Measurements from ENCODE around the gene EGFR. TPM values are rescaled to one million over a fixed set of nuclear protein-coding genes. Genes with fewer than 3 reads are reported as not detected.

The EGFR gene
- 10 to 100 TPM; 31.1 to 57.6 TPM for total RNA-seq
- polyA plus RNA-seq (ENCODE audit: insufficient read length in 2 of 2), result 10 to 100 TPM; 24.1 to 28.7 TPM
- long read RNA-seq, donor 1, full-length matches to known transcripts, result 3 of 8 reads
- long read RNA-seq, donor 1, partial matches to known transcripts, result 5 of 8 reads
- long read RNA-seq, donor 1, other reads (novel, unspliced or antisense), result 0 of 8 reads
- long read RNA-seq, donor 2, full-length matches to known transcripts, result 3 of 3 reads
- long read RNA-seq, donor 2, partial matches to known transcripts, result 0 of 3 reads
- long read RNA-seq, donor 2, other reads (novel, unspliced or antisense), result 0 of 3 reads
- long read RNA-seq, donor 3, full-length matches to known transcripts, result 1 of 1 reads
- long read RNA-seq, donor 3, partial matches to known transcripts, result 0 of 1 reads
- long read RNA-seq, donor 3, other reads (novel, unspliced or antisense), result 0 of 1 reads
- long read RNA-seq, donor 4, full-length matches to known transcripts, result 2 of 9 reads
- long read RNA-seq, donor 4, partial matches to known transcripts, result 7 of 9 reads
- long read RNA-seq, donor 4, other reads (novel, unspliced or antisense), result 0 of 9 reads

GRCh38 chr7:55018361-55019190, at the start of gene EGFR:
Gene EGFR, plus strand, starts transcription at chr7:55019017. Its CDS starts 261 bp downstream, at chr7:55019278.
- 3% methylated on average over 80 of the region's 80 CpGs for WGBS (ENCODE audit: insufficient coverage)
- Histone ChIP-seq H3K4me1 (ENCODE audit: control insufficient read depth, insufficient read depth, low read length) (peaks cover 29% of the 10 kb centered on the region), H3K4me3 (ENCODE audit: low read depth, low read length) (peak within 1 kb of the TSS; percentile 59), H3K27me3 (ENCODE audit: control insufficient read depth, insufficient read depth, low read length) (peaks cover 13% of the 10 kb centered on the region), H3K9me3 (ENCODE audit: control insufficient read depth, insufficient read depth, low read length) (no peaks in the 10 kb centered on the region), H3K36me3 (ENCODE audit: control insufficient read depth, insufficient read depth, low read length) (no peaks in the 10 kb centered on the region), H3K27ac (ENCODE audit: low read depth, low read length) (peak within 1 kb of the TSS; percentile 35)
- DNase-seq (ENCODE audit: low read depth in 4 of 6, low spot score in 6 of 6), result peak in 5 of 6 donors; percentile 35 to 87 (median 51)

GRCh38 chr7:54969208-54969967, 49.4 kb upstream of the EGFR start:
- WGBS (ENCODE audit: insufficient coverage), result 78% methylated on average over 4 of the region's 13 CpGs
- Histone ChIP-seq H3K4me3 (ENCODE audit: low read depth, low read length) (no peak overlapping the region), H3K9me3 (ENCODE audit: control insufficient read depth, insufficient read depth, low read length) (no peaks in the 10 kb centered on the region), H3K27ac (ENCODE audit: low read depth, low read length) (no peak overlapping the region), H3K36me3 (ENCODE audit: control insufficient read depth, insufficient read depth, low read length) (no peaks in the 10 kb centered on the region), H3K4me1 (ENCODE audit: control insufficient read depth, insufficient read depth, low read length) (no peaks in the 10 kb centered on the region), H3K27me3 (ENCODE audit: control insufficient read depth, insufficient read depth, low read length) (no peaks in the 10 kb centered on the region)
- DNase-seq (ENCODE audit: low read depth in 4 of 6, low spot score in 6 of 6), result no peak

GRCh38 chr7:54972733-54973294, 46.0 kb upstream of the EGFR start:
- H3K9me3 ChIP-seq (ENCODE audit: control insufficient read depth, insufficient read depth, low read length), result no peaks in the 10 kb centered on the region
- H3K36me3 ChIP-seq (ENCODE audit: control insufficient read depth, insufficient read depth, low read length), result no peaks in the 10 kb centered on the region
- H3K4me3 ChIP-seq (ENCODE audit: low read depth, low read length), result no peak overlapping the region
- H3K27me3 ChIP-seq (ENCODE audit: control insufficient read depth, insufficient read depth, low read length), result no peaks in the 10 kb centered on the region
- no peaks in the 10 kb centered on the region for H3K4me1 ChIP-seq (ENCODE audit: control insufficient read depth, insufficient read depth, low read length)
- DNase-seq (ENCODE audit: low read depth in 4 of 6, low spot score in 6 of 6), result no peak
- no peak overlapping the region for H3K27ac ChIP-seq (ENCODE audit: low read depth, low read length)
- no CpG with 5 or more reads among the region's 2 CpGs for WGBS (ENCODE audit: insufficient coverage)

GRCh38 chr7:54978364-54979116, 40.3 kb upstream of the EGFR start:
- H3K4me1 ChIP-seq (ENCODE audit: control insufficient read depth, insufficient read depth, low read length), result no peaks in the 10 kb centered on the region
- DNase-seq (ENCODE audit: low read depth in 4 of 6, low spot score in 6 of 6), result no peak
- H3K4me3 ChIP-seq (ENCODE audit: low read depth, low read length), result no peak overlapping the region
- H3K27me3 ChIP-seq (ENCODE audit: control insufficient read depth, insufficient read depth, low read length), result no peaks in the 10 kb centered on the region
- WGBS (ENCODE audit: insufficient coverage), result 70% methylated on average over 8 of the region's 9 CpGs
- H3K9me3 ChIP-seq (ENCODE audit: control insufficient read depth, insufficient read depth, low read length), result no peaks in the 10 kb centered on the region
- no peaks in the 10 kb centered on the region for H3K36me3 ChIP-seq (ENCODE audit: control insufficient read depth, insufficient read depth, low read length)
- no peak overlapping the region for H3K27ac ChIP-seq (ENCODE audit: low read depth, low read length)

- Histone ChIP-seq H3K36me3 (ENCODE audit: control insufficient read depth, insufficient read depth, low read length) (no peaks in the 10 kb centered on the region), H3K4me1 (ENCODE audit: control insufficient read depth, insufficient read depth, low read length) (no peaks in the 10 kb centered on the region), H3K9me3 (ENCODE audit: control insufficient read depth, insufficient read depth, low read length) (no peaks in the 10 kb centered on the region), H3K4me3 (ENCODE audit: low read depth, low read length) (no peak overlapping the region), H3K27ac (ENCODE audit: low read depth, low read length) (no peak overlapping the region), H3K27me3 (ENCODE audit: control insufficient read depth, insufficient read depth, low read length) (no peaks in the 10 kb centered on the region)
- DNase-seq (ENCODE audit: low read depth in 4 of 6, low spot score in 6 of 6), result no peak
- 87% methylated on average over 12 of the region's 14 CpGs for WGBS (ENCODE audit: insufficient coverage)
These were observed 38.3 kb upstream of the EGFR start for GRCh38 chr7:54980521-54980920.

GRCh38 chr7:54981913-54982312, 36.9 kb upstream of the EGFR start:
- no peak for DNase-seq (ENCODE audit: low read depth in 4 of 6, low spot score in 6 of 6)
- no peaks in the 10 kb centered on the region for H3K27me3 ChIP-seq (ENCODE audit: control insufficient read depth, insufficient read depth, low read length)
- H3K4me1 ChIP-seq (ENCODE audit: control insufficient read depth, insufficient read depth, low read length), result no peaks in the 10 kb centered on the region
- no peaks in the 10 kb centered on the region for H3K36me3 ChIP-seq (ENCODE audit: control insufficient read depth, insufficient read depth, low read length)
- no peak overlapping the region for H3K27ac ChIP-seq (ENCODE audit: low read depth, low read length)
- 87% methylated on average over 5 of the region's 11 CpGs for WGBS (ENCODE audit: insufficient coverage)
- no peaks in the 10 kb centered on the region for H3K9me3 ChIP-seq (ENCODE audit: control insufficient read depth, insufficient read depth, low read length)
- H3K4me3 ChIP-seq (ENCODE audit: low read depth, low read length), result no peak overlapping the region

GRCh38 chr7:54985426-54986330, 33.1 kb upstream of the EGFR start:
- no peak for DNase-seq (ENCODE audit: low read depth in 4 of 6, low spot score in 6 of 6)
- Histone ChIP-seq H3K4me3 (ENCODE audit: low read depth, low read length) (no peak overlapping the region), H3K27me3 (ENCODE audit: control insufficient read depth, insufficient read depth, low read length) (no peaks in the 10 kb centered on the region), H3K9me3 (ENCODE audit: control insufficient read depth, insufficient read depth, low read length) (no peaks in the 10 kb centered on the region), H3K4me1 (ENCODE audit: control insufficient read depth, insufficient read depth, low read length) (no peaks in the 10 kb centered on the region), H3K27ac (ENCODE audit: low read depth, low read length) (no peak overlapping the region), H3K36me3 (ENCODE audit: control insufficient read depth, insufficient read depth, low read length) (no peaks in the 10 kb centered on the region)
- WGBS (ENCODE audit: insufficient coverage), result 83% methylated on average over 5 of the region's 7 CpGs

GRCh38 chr7:54986716-54987115, 32.1 kb upstream of the EGFR start:
- 92% methylated on average over 3 of the region's 4 CpGs for WGBS (ENCODE audit: insufficient coverage)
- no peak for DNase-seq (ENCODE audit: low read depth in 4 of 6, low spot score in 6 of 6)

More at GRCh38 chr7:54986716-54987115, 32.1 kb upstream of the EGFR start:
- H3K9me3 ChIP-seq (ENCODE audit: control insufficient read depth, insufficient read depth, low read length), result no peaks in the 10 kb centered on the region
- H3K4me1 ChIP-seq (ENCODE audit: control insufficient read depth, insufficient read depth, low read length), result no peaks in the 10 kb centered on the region
- H3K36me3 ChIP-seq (ENCODE audit: control insufficient read depth, insufficient read depth, low read length), result no peaks in the 10 kb centered on the region
- no peaks in the 10 kb centered on the region for H3K27me3 ChIP-seq (ENCODE audit: control insufficient read depth, insufficient read depth, low read length)
- no peak overlapping the region for H3K4me3 ChIP-seq (ENCODE audit: low read depth, low read length)
- H3K27ac ChIP-seq (ENCODE audit: low read depth, low read length), result no peak overlapping the region
